NT2/D1 (cell line): ENCODE measurements around the gene TDRD9.

Source experiments
- SUZ12 ChIP-seq: IDR thresholded peaks from 2 replicates; pipeline ENCODE4 v1.6.1; 2011; ENCODE audit not compliant: insufficient read length, insufficient read depth; ENCODE audit errors: extremely low read depth
- YY1 ChIP-seq: IDR thresholded peaks from 2 replicates; pipeline ENCODE4 v1.6.1; 2011; ENCODE audit not compliant: insufficient read length, insufficient read depth
- ZNF274 ChIP-seq: IDR thresholded peaks from 2 replicates; pipeline ENCODE4 v1.6.1; 2011; ENCODE audit warnings: mild to moderate bottlenecking, low read depth, low read length

DNA sequence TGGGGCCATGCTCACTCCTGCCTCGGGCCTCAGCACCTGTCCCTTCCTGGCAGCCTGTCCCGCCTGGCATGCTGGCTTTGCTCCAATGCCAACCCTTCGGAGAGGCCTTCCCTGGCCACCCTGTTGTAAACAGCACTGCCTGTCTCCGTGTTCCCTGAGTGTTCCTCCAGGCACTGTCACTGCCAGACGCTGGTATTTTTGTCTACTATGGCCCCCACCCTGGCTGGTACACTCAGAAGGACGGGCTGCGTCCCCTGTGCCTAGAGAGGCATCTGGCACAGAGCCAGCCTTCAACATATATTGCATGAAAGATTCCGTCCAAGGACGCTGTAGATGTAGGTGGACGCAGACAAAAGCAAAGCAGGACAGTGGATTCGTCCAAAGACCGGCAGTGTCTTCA lies 154.6 kb downstream of the TDRD9 start:
- TF ChIP-seq YY1 (no peak), ZNF274 (no peak), SUZ12 (no peak)
